ENCODE data around the gene FCER1G. TPM values are rescaled to one million over a fixed set of nuclear protein-coding genes. Genes with fewer than 3 reads are reported as not detected.

Gene FCER1G
- polyA plus RNA-seq, 3 donors = 2,686 to 4,191 (median 2,715) TPM

- 100% methylated on average over 4 of the region's 7 CpGs for WGBS (ENCODE audit: insufficient coverage)
- H3K27ac ChIP-seq (ENCODE audit: low read depth in 1 of 2, low read length in 2 of 2) = no peak overlapping the region
Measured at GRCh38 chr1:161196111-161196510, 19.0 kb upstream of the FCER1G start.

GRCh38 chr1:161196521-161197451, 18.3 kb upstream of the FCER1G start:
- peaks cover 66% of the 10 kb centered on the region for H3K4me1 Mint-ChIP-seq

More at GRCh38 chr1:161196111-161196510, 19.0 kb upstream of the FCER1G start:
- H4K20me1 ChIP-seq (ENCODE audit: insufficient read depth, low read length) = no peaks in the 10 kb centered on the region
- H3K4me1 Mint-ChIP-seq = peaks cover 64% of the 10 kb centered on the region
- no peak for TF ChIP-seq CTCF (IDR thresholded peaks at IDR 0.05)
- no peaks in the 10 kb centered on the region for H3K36me3 ChIP-seq (replicated peaks in 1 of 2; ENCODE audit: control insufficient read depth in 1 of 2, insufficient read depth in 2 of 2, low read length in 2 of 2)
- no peaks in the 10 kb centered on the region for H3K79me2 ChIP-seq (ENCODE audit: insufficient read depth, low read length)
- no peak for DNase-seq
- H3K4me1 ChIP-seq (ENCODE audit: control insufficient read depth in 1 of 2, insufficient read depth in 2 of 2, low read length in 2 of 2) = peaks cover 52 to 57% of the 10 kb centered on the region in 2 donors
- no peaks in the 10 kb centered on the region for H3K27me3 ChIP-seq (ENCODE audit: control insufficient read depth in 2 of 2, insufficient read depth in 2 of 2, low read length in 2 of 2)
- no peak overlapping the region for H3K4me3 Mint-ChIP-seq
- H3K9me3 Mint-ChIP-seq = no peaks in the 10 kb centered on the region
- peak overlapping the region in 3 of 7 donors; percentile 50 to 63 (median 59) for H3K27ac Mint-ChIP-seq
- no peak overlapping the region for H3K4me3 ChIP-seq (replicated peaks in 1 of 3; ENCODE audit: low read depth in 2 of 3, low read length in 3 of 3)
- H3K9me3 ChIP-seq (replicated peaks in 1 of 2; ENCODE audit: control insufficient read depth in 1 of 2, insufficient read depth in 1 of 2, low read length in 2 of 2) = no peaks in the 10 kb centered on the region
- H3K27me3 Mint-ChIP-seq (ENCODE audit: low read depth in 3 of 3) = peaks cover 0 to 2% (median 1%) of the 10 kb centered on the region in 3 donors
- H3K4me2 ChIP-seq (replicated peaks; ENCODE audit: extremely low read depth, low read length, poor library complexity, severe bottlenecking) = no peak overlapping the region
- H3K36me3 Mint-ChIP-seq = no peaks in the 10 kb centered on the region
- no peak overlapping the region for H3K9ac ChIP-seq (ENCODE audit: insufficient read depth, low read length, poor library complexity, severe bottlenecking)
- H2AFZ ChIP-seq (ENCODE audit: insufficient read depth, low read depth, low read length, poor library complexity, severe bottlenecking) = no peak overlapping the region
- intact Hi-C loops (cut with micrococcal nuclease) = no loop called here

More at GRCh38 chr1:161196521-161197451, 18.3 kb upstream of the FCER1G start:
- H3K9ac ChIP-seq (ENCODE audit: insufficient read depth, low read length, poor library complexity, severe bottlenecking) = no peak overlapping the region
- peaks cover 0 to 2% (median 1%) of the 10 kb centered on the region in 3 donors for H3K27me3 Mint-ChIP-seq (ENCODE audit: low read depth in 3 of 3)
- no peaks in the 10 kb centered on the region for H3K9me3 ChIP-seq (replicated peaks in 1 of 2; ENCODE audit: control insufficient read depth in 1 of 2, insufficient read depth in 1 of 2, low read length in 2 of 2)
- no peak for DNase-seq
- H3K27me3 ChIP-seq (ENCODE audit: control insufficient read depth in 2 of 2, insufficient read depth in 2 of 2, low read length in 2 of 2) = no peaks in the 10 kb centered on the region
- H3K4me1 ChIP-seq (ENCODE audit: control insufficient read depth in 1 of 2, insufficient read depth in 2 of 2, low read length in 2 of 2) = peaks cover 59 to 64% of the 10 kb centered on the region in 2 donors
- peak overlapping the region in 1 of 7 donors; percentile 59 for H3K27ac Mint-ChIP-seq
- no peaks in the 10 kb centered on the region for H3K79me2 ChIP-seq (ENCODE audit: insufficient read depth, low read length)
- H4K20me1 ChIP-seq (ENCODE audit: insufficient read depth, low read length) = no peaks in the 10 kb centered on the region
- 90% methylated on average over 15 of the region's 27 CpGs for WGBS (ENCODE audit: insufficient coverage)
- H3K36me3 Mint-ChIP-seq = no peaks in the 10 kb centered on the region
- H3K9me3 Mint-ChIP-seq = no peaks in the 10 kb centered on the region
- TF ChIP-seq CTCF (IDR thresholded peaks at IDR 0.05) = no peak
- no peak overlapping the region for H3K4me2 ChIP-seq (replicated peaks; ENCODE audit: extremely low read depth, low read length, poor library complexity, severe bottlenecking)
- H3K4me3 Mint-ChIP-seq = no peak overlapping the region
- H2AFZ ChIP-seq (ENCODE audit: insufficient read depth, low read depth, low read length, poor library complexity, severe bottlenecking) = no peak overlapping the region
- intact Hi-C loops (cut with micrococcal nuclease) = no loop called here
- no peaks in the 10 kb centered on the region for H3K36me3 ChIP-seq (replicated peaks in 1 of 2; ENCODE audit: control insufficient read depth in 1 of 2, insufficient read depth in 2 of 2, low read length in 2 of 2)
- H3K4me3 ChIP-seq (replicated peaks in 1 of 3; ENCODE audit: low read depth in 2 of 3, low read length in 3 of 3) = no peak overlapping the region
- H3K27ac ChIP-seq (ENCODE audit: low read depth in 1 of 2, low read length in 2 of 2) = no peak overlapping the region
